Measurements from ENCODE around the gene RFX4.

The RFX4 gene

DNA sequence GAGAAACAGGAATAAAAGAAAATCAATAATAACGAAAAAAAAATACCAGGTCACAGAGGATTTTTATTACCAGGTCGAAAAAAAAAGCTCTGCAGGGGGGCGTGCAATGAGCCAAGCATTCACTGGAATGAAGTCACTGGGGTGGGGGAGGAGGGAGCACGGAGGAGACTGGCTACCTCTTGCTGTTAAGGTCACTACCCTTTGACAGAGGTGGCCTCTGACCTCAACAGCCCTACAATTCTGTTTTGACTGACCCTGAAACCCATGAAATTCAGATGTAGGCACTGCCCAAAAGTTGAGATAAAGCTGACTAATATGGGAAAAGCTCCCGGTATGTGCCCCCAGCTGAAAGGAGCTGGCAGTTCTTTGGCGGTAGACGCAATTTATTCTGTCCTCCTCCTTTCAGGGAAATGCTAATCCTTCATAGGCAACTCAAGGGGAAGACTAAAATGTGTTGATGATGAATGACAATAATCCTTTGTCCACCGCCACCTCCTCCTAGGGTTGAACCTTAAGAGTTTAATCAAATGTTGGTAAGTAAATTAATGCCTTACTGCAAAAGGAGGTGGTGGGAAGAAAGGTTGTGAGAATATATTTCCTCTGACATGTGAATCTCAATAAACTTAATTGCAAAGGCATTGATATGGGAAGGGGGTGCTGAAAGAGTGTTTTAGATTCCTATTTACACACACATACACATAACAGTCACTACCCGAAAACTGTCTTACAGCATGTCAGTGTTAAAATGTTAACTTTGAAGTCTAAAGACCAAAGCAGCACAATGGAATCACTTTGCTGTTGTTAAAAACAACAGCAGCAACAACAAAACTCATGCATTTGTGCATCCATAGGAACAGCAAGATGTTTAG lies 185.4 kb downstream of the RFX4 start:
- no peak for DNase-seq

DNA sequence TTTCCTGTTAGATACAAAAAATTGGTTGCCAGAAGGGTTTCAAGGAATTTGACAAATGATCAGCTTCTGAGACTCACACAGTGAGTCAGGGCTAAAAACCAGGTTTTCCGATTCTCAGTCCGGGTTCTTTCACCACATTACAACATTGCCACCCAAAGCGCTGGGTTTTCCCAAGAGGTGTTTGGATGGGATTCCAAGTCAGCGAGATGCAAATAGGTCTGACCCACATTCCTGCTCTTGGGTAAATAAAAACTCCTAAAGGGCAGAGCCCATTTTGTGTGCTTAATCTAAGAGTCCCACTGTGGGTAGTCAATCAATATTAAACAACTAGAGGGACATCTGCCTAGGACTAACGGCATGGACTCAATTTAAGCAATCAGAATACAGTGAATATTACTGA lies 186.3 kb downstream of the RFX4 start:
- DNase-seq = no peak

GRCh38 chr12:106769546-106769945 lies 186.7 kb downstream of the RFX4 start:
- DNase-seq = no peak

- no peak for DNase-seq
These were observed 188.6 kb downstream of the RFX4 start for GRCh38 chr12:106771425-106771824.

DNA sequence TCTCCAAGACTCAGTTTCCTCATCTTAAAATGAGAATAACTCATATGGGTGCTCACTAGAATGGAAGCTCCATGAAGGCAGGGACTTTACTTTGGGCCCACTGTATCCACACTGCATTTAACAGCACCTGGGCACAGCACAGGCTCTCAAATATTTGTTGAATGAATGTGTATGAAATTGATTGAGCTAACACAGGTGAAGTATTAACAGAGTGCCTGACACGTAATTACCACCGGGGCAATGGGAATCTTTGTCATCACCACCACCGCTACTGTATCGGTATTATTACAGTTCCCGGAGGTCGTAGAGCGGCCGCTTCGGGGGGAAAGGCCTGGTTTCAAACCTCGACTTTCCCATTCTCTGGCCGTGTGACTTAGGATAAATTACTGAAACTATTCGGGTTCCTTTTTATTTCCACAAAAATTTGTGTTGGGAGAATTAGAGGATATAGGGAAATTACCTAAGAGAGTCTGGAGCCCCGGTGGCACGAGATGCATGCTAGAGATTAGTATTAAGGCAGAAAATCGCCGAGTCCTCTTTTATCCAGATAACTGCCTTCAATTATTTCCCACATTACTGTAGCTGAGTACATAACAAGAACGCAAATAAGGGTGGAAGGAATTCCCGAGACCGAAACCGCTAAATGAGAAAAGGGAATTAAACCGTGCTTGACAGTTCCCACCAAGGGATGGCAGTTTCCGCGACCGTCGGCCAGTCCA lies 190.6 kb downstream of the RFX4 start:
- DNase-seq = no peak

GRCh38 chr12:106774005-106774807 lies 191.4 kb downstream of the RFX4 start, which contains the start of gene RIC8B:
TSS of gene RIC8B (plus strand) at chr12:106774682. CDS start at chr12:106774746, 64 bp downstream.
- peak; percentile 92 for DNase-seq

DNA sequence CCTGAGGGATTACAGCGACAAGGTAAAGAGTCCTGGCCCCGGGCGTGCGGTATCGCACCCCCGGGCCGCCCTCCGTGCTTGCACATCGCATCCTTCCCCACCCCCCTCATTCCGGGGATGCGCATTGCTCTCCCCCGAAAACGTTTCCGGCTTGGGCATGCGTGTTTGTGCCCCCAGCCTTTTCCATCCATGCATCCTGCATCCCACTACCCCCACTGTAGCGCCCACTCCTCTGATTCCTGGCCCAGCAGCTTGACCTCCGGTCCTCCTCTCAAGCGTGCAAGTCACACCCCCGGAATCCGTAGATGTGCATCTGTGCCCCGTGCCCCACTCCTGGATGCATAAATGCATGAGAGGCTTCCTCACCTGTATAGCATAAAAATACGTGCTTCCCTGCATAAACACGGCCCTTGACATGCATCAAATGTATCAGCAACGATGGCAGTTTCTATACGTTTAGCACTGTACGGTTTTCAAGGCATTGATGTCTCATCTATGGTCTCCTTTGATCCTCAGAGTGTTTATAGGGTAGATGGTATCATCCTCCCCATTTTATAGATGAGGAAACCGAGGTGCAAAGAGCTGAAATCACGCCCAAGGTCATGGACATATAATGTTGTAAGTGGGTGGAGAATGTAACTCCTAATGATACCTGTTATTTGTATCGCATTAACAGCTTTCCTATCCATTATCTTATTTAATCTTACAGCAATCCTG lies 192.2 kb downstream of the RFX4 start:
- no peak for DNase-seq

DNA sequence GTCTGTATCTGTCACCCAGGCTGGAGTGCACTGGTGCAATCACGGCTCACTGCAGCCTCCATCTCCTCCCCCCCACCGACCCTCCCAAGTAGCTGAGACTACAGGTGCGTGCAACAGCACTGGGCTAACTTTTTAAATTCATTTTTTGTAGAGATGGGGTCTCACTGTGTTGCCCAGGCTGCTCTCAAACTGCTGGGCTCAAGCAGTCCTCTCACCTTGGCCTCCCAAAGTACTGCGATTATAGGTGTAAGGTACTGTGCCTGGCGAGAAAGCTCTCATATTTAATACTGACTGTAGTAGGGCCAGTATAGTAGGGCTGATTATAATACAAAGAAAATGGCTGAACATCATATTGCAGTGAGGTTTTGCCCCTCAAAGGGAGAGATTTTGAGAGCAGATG lies 194.1 kb downstream of the RFX4 start:
- no peak for DNase-seq

GRCh38 chr12:106780010-106780631 lies 197.3 kb downstream of the RFX4 start:
- no peak for DNase-seq

DNA sequence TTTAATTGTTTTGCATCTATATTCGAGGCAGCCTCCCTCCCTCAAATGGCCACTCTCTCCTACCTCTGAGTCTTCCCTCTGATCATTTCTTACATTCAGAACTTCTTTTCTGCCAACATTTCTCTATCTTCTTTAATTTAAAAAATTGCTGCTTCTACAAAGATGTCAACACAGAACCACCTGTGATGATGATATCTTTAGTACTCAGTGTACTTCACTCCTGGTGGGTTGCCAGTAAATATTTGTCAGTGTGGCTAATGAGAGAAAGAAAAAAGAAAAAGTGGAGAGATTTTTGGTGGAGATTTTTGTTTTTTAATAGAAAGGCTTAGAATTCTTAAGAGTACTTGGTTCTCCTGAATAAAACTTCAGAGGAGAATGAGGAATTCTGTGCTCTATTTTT lies 199.8 kb downstream of the RFX4 start:
- DNase-seq = no peak

DNA sequence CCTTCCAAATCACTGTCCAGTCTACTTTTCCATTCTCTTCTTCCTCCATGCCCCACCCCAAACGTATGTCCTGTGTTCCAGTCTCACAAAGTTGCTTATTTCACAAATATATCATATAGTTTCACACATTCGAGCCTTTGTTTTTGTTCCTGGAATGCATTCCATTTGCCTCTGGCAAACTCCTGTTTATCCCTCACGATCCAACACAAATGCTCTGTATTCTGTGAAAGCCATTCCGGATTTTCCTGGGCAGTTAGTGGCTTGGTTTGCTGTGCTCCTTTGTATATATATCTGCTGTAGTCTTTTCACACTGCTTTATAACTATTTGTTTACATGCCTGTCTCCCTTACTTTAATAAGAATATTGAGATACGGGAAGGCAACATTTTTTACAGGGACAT lies 200.7 kb downstream of the RFX4 start:
- no peak for DNase-seq

DNA sequence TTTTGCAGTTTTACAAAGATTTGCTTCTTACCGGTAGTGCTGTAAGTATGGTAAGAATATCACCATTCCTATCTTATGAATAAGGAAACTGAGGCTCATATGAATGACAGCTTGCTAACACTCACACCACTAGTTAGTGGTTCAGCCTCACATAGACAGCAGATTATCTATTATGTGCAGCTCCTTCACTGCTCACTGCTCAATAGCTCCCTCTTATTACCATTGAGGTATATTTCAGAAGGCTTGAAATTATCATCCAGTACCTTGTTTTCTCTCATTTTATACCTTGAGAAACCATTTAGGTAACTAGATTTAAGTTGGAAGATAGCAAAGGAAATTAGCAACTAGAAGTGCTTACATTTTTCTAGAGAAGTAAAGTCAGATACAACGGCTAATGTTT lies 207.2 kb downstream of the RFX4 start:
- DNase-seq = no peak

DNA sequence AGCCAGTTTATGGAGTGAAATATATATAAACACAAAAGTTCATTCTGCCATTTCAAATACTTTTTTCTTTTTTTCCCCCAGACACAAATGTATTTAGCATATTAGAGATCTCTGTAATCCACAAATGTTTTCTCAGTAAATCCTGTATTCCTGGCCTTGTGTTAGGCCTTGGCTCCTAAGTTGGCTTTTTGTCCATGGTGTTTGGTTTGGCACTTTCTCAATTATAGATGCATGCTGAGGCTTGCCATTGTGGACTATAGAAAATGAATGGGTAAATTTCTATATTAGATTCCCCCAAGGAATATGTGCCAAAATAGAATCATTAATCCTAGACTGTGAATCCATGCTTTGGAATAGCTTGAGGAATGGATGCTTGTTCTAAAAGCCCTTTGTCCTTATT lies 208.7 kb downstream of the RFX4 start:
- DNase-seq = no peak

DNA sequence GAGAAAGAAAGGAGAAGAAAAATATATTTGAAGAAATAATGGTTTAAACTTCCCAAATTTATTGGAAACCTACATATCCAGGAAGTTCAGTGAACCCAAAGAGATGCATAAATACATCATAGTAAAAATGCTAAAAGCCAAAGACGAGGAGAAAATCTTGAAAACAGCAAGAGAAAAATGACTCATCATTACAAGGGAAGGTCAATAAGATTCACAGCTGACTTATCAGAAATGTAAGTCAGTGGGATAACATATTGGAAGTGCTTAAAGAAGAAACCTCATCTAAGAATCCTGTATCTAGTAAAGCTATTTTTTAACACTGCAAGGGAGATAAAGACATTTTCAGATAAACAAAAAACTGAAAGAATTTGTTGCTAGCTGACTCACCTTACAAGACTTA lies 211.6 kb downstream of the RFX4 start:
- DNase-seq = no peak

- DNase-seq = no peak
These were observed 218.4 kb downstream of the RFX4 start for GRCh38 chr12:106801167-106801708.

GRCh38 chr12:106801830-106802533 lies 219.2 kb downstream of the RFX4 start:
- no peak for DNase-seq

DNA sequence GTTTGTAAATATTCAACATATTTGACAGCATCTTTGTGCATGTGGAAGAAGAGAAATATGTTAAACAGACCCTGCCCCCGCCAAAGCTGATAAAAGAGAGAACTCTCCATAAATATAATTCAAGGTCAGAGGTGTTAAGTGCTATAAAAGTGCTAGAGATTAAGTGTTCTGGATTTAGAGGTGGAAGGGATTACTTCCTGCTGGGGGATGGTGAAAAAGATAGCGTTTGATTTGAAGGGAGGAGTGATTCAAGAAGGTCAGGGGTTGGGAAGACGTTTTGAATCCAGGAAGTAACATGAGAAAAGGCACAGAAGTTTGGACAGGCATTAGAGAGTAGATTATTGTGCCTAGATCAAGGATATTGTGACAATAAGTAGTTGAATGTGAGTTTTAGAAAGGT lies 221.9 kb downstream of the RFX4 start:
- no peak for DNase-seq
